AG10803 (cell line): Measurements from ENCODE around the gene PRDM1.
A peak's percentile ranks its signal among the peaks of the same experiment; 100 is the strongest.

Source experiments
- DNase-seq: peaks from one replicate; pipeline ENCODE4 v3.0.0; 2010; ENCODE audit warnings: low read depth
- H3K4me3 ChIP-seq: 2 replicates; pipeline ENCODE4 v1.5.1; 2011; ENCODE audit warnings: mild to moderate bottlenecking, low read length, control low read depth
- CTCF ChIP-seq: conservative IDR thresholded peaks from 2 replicates; pipeline ENCODE4 v1.5.1; 2011; ENCODE audit warnings: mild to moderate bottlenecking, low read length, control low read depth, inconsistent platforms

The PRDM1 gene

GRCh38 chr6:106085984-106086813, at the start of gene PRDM1:
Gene PRDM1 (plus strand): TSS chr6:106086336. CDS start chr6:106086554, 218 bp downstream.
- TF ChIP-seq CTCF = peak; percentile 11
- peak within 1 kb of the TSS; percentile 67 for H3K4me3 ChIP-seq
- peak; percentile 73 for DNase-seq

GRCh38 chr6:106037060-106037459, 49.1 kb upstream of the PRDM1 start:
- no peak for TF ChIP-seq CTCF
- DNase-seq = peak; percentile 23
- no peak overlapping the region for H3K4me3 ChIP-seq

GRCh38 chr6:106039897-106040592, 46.1 kb upstream of the PRDM1 start:
- peak; percentile 51 for DNase-seq

GRCh38 chr6:106044151-106044550, 42.0 kb upstream of the PRDM1 start:
- no peak for TF ChIP-seq CTCF
- H3K4me3 ChIP-seq = no peak overlapping the region
- no peak for DNase-seq

More at GRCh38 chr6:106039897-106040592, 46.1 kb upstream of the PRDM1 start:
- TF ChIP-seq CTCF = no peak
- no peak overlapping the region for H3K4me3 ChIP-seq

GRCh38 chr6:106045077-106045476, 41.1 kb upstream of the PRDM1 start:
- TF ChIP-seq CTCF = no peak
- H3K4me3 ChIP-seq = no peak overlapping the region
- no peak for DNase-seq

- DNase-seq = no peak
- no peak overlapping the region for H3K4me3 ChIP-seq
- no peak for TF ChIP-seq CTCF
Observed at GRCh38 chr6:106046116-106046853, 39.9 kb upstream of the PRDM1 start.
